ENCODE measurements around the gene GPR155. TPM values are rescaled to one million over a fixed set of nuclear protein-coding genes. Genes with fewer than 3 reads are reported as not detected.

Gene GPR155
- total RNA-seq, 2 experiments from 2014 or later, result 9.4 to 14.5 TPM

DNA sequence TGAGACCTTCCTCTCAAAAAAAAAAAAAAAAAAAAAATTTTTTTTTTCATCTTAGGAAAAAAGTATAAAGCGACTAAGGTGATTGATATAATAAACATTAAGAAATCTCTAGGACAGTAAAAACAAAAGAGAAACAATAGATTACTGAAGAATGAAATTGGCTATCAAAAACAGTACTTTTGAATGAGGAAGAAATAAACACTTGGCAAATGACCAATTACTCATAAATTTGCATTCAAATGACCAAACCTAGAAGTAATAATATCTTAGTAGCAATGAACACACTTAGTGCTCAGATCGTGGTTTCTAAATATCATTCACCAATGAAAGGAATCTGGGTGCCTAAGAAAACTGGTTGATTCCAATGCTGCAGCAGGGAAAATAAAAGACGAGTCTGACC lies 101.6 kb downstream of the GPR155 start:
- H3K36me3 Mint-ChIP-seq, result peaks cover 22% of the 10 kb centered on the region
- peaks cover 19% of the 10 kb centered on the region for H3K4me1 Mint-ChIP-seq
- H3K27ac Mint-ChIP-seq, result no peak overlapping the region
- no peaks in the 10 kb centered on the region for H3K27me3 Mint-ChIP-seq
- no peak for DNase-seq
- no peaks in the 10 kb centered on the region for H3K9me3 Mint-ChIP-seq
- no peak overlapping the region for H3K4me3 Mint-ChIP-seq

DNA sequence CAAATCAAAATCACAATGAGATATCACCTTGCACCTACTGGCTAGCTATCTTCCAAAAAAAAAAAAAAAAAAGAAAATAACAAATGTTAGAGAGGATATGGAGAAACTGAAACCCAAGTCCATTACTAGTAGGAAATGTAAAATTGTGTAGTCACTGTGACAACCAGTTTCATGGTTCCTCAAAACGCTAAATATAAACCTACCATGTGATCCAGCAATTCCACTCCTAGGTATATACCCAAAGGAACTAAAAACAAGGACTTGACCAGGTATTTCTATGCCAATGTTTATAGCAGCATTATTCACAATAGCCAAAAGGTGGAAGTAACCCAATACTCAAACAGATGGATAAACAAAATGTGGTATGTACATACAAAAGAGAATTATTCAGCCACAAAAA lies 103.0 kb downstream of the GPR155 start:
- H3K9me3 Mint-ChIP-seq, result no peaks in the 10 kb centered on the region
- no peak overlapping the region for H3K27ac Mint-ChIP-seq
- no peak for DNase-seq
- H3K4me3 Mint-ChIP-seq, result no peak overlapping the region
- H3K36me3 Mint-ChIP-seq, result peaks cover 19% of the 10 kb centered on the region
- H3K4me1 Mint-ChIP-seq, result peaks cover 13% of the 10 kb centered on the region
- H3K27me3 Mint-ChIP-seq, result no peaks in the 10 kb centered on the region

Other genes starting within 250 kb of the GPR155 start
- gene OLA1, start 238.5 kb downstream of the GPR155 start, total RNA-seq, result 100 to 1,000 TPM; 161 to 166 TPM
- not detected for gene SP9, start 152.1 kb downstream of the GPR155 start, total RNA-seq
- 10 to 100 TPM; 12.9 to 15.9 TPM for gene SCRN3, start 91.3 kb downstream of the GPR155 start, total RNA-seq
- 100 to 1,000 TPM; 384 to 391 TPM for gene WIPF1, start 110.8 kb upstream of the GPR155 start, total RNA-seq

Data from activated naive CD8-positive, alpha-beta T cell treated with anti-CD3 and anti-CD28 coated beads for 36 hours (primary cell).